Mesothelial cell of epicardium (in vitro differentiated cells): Measurements from ENCODE around the gene TTPAL. TPM values are rescaled to one million over a fixed set of nuclear protein-coding genes. Genes with fewer than 3 reads are reported as not detected.

Source experiments
- DNase-seq, 2 experiments: peaks; one replicate each; pipeline ENCODE4 v3.0.0; 2021; ENCODE audit warnings: low spot score in 2 of 2; ENCODE audit not compliant: unreplicated experiment in 2 of 2
- H3K27ac Mint-ChIP-seq: 2 replicates; pipeline ENCODE4 v1.8.0; 2021; ENCODE audit warnings: mixed read lengths
- H3K27me3 Mint-ChIP-seq: 2 replicates; pipeline ENCODE4 v1.8.0; 2021; ENCODE audit warnings: low read depth, mixed read lengths
- H3K36me3 Mint-ChIP-seq: 2 replicates; pipeline ENCODE4 v1.8.0; 2021; ENCODE audit warnings: mixed read lengths
- H3K4me1 Mint-ChIP-seq: 2 replicates; pipeline ENCODE4 v1.8.0; 2021; ENCODE audit warnings: mixed read lengths
- H3K4me3 Mint-ChIP-seq: 2 replicates; pipeline ENCODE4 v1.8.0; 2021; ENCODE audit warnings: mild to moderate bottlenecking, moderate library complexity, mixed read lengths
- H3K9me3 Mint-ChIP-seq: 2 replicates; pipeline ENCODE4 v1.8.0; 2021; ENCODE audit warnings: mixed read lengths
- total RNA-seq: library from RNA; stranded (reverse); gene quantifications from 3 replicates; pipeline ENCODE4 v1.2.1, GENCODE V29; 2021
- TF ChIP-seq, protein P1 (sequence below): fragments of 200-600 bp; sonication (generic); IDR thresholded peaks from one replicate; pipeline ENCODE4 v1.5.0; 2021; ENCODE audit warnings: antibody characterized with exemption; ENCODE audit not compliant: unreplicated experiment

Gene TTPAL
- total RNA-seq, 1 donor from 2014 or later = 22.5 TPM

DNA sequence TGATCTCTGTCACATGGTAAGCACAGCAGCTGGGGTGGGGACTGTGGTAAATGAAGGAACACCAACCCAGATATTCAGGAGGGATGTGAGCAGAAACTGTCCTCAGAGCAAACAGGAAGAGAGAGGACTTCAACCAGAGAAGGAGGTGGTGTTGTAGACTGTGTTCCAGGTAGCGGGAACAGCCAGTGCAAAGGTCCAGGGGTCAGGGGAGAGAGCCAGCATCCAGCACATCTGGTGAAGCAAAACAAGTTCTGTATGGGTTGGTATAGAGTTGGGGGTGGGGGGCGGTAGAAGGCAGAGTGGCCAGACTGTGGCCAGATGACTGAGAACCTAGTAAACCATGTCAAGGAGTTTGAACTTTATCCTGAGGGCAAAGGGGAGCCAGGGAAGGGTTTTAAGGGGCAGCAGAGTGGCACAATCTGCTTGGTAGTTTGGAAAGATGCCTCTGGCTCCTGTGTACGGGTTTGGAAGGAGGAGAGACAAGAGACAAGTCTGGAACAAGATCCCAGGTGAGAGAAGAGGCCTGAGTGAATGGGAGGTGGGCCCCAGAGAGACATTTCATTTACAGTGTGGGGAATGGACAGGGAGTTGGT, 27.8 kb upstream of the TTPAL start:
- no peaks in the 10 kb centered on the region for H3K27me3 Mint-ChIP-seq
- H3K27ac Mint-ChIP-seq = no peak overlapping the region
- DNase-seq = no peak
- H3K36me3 Mint-ChIP-seq = no peaks in the 10 kb centered on the region
- H3K9me3 Mint-ChIP-seq = no peaks in the 10 kb centered on the region
- no peak overlapping the region for H3K4me3 Mint-ChIP-seq
- TF ChIP-seq, protein P1, sequence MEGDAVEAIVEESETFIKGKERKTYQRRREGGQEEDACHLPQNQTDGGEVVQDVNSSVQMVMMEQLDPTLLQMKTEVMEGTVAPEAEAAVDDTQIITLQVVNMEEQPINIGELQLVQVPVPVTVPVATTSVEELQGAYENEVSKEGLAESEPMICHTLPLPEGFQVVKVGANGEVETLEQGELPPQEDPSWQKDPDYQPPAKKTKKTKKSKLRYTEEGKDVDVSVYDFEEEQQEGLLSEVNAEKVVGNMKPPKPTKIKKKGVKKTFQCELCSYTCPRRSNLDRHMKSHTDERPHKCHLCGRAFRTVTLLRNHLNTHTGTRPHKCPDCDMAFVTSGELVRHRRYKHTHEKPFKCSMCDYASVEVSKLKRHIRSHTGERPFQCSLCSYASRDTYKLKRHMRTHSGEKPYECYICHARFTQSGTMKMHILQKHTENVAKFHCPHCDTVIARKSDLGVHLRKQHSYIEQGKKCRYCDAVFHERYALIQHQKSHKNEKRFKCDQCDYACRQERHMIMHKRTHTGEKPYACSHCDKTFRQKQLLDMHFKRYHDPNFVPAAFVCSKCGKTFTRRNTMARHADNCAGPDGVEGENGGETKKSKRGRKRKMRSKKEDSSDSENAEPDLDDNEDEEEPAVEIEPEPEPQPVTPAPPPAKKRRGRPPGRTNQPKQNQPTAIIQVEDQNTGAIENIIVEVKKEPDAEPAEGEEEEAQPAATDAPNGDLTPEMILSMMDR = no peak
- no peaks in the 10 kb centered on the region for H3K4me1 Mint-ChIP-seq

DNA sequence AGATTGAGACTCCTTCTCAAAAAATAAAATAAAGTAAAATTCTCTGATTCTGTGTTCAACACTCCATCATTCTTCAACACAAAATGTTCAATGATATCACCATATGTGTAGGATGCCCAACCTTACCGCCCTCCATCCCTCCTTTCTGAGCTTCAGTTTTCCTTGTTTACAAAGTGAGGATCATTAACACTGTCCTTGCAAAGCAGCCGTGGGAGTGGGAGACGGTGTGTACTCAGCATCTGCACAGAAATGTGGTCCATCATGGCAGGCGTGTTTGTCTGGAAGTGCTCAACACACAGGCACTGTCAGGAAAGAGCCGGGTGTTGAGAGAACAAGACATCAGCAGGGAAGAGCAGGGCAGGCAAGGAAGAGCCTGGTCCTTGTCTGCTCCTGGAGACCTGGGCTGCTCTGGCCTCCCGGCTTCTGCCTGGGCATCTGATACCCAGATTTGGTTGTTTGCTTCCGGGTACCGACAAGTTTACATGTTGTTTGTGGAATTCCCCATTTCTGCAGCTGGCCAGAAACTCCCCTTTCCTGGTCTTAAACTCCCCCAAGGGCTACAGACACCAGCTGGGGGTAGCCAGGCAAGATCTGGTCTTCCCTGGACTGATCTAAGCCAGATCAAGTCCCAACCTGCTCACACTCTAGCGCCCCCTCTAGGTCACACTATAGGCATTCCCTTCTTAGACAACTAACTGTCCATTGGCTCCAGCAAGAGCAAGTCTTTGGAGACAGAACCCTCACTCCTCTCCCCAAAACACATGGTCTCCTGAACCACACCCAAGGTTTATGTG, 26.7 kb upstream of the TTPAL start:
- H3K36me3 Mint-ChIP-seq = no peaks in the 10 kb centered on the region
- no peaks in the 10 kb centered on the region for H3K27me3 Mint-ChIP-seq
- no peaks in the 10 kb centered on the region for H3K4me1 Mint-ChIP-seq
- no peaks in the 10 kb centered on the region for H3K9me3 Mint-ChIP-seq
- TF ChIP-seq, protein P1 = peak; percentile 27
- no peak for DNase-seq
- H3K27ac Mint-ChIP-seq = no peak overlapping the region
- no peak overlapping the region for H3K4me3 Mint-ChIP-seq

GRCh38 chr20:44449864-44450263, 25.8 kb upstream of the TTPAL start:
- H3K9me3 Mint-ChIP-seq = no peaks in the 10 kb centered on the region
- H3K4me3 Mint-ChIP-seq = no peak overlapping the region
- H3K27me3 Mint-ChIP-seq = no peaks in the 10 kb centered on the region
- TF ChIP-seq, protein P1 = no peak
- DNase-seq = no peak
- H3K4me1 Mint-ChIP-seq = no peaks in the 10 kb centered on the region
- no peak overlapping the region for H3K27ac Mint-ChIP-seq
- no peaks in the 10 kb centered on the region for H3K36me3 Mint-ChIP-seq

- no peak overlapping the region for H3K4me3 Mint-ChIP-seq
- TF ChIP-seq, protein P1 = no peak
- DNase-seq = no peak
- no peaks in the 10 kb centered on the region for H3K4me1 Mint-ChIP-seq
- H3K27ac Mint-ChIP-seq = no peak overlapping the region
- no peaks in the 10 kb centered on the region for H3K27me3 Mint-ChIP-seq
- no peaks in the 10 kb centered on the region for H3K36me3 Mint-ChIP-seq
- H3K9me3 Mint-ChIP-seq = no peaks in the 10 kb centered on the region
Measured at GRCh38 chr20:44450281-44450889, 25.3 kb upstream of the TTPAL start.

DNA sequence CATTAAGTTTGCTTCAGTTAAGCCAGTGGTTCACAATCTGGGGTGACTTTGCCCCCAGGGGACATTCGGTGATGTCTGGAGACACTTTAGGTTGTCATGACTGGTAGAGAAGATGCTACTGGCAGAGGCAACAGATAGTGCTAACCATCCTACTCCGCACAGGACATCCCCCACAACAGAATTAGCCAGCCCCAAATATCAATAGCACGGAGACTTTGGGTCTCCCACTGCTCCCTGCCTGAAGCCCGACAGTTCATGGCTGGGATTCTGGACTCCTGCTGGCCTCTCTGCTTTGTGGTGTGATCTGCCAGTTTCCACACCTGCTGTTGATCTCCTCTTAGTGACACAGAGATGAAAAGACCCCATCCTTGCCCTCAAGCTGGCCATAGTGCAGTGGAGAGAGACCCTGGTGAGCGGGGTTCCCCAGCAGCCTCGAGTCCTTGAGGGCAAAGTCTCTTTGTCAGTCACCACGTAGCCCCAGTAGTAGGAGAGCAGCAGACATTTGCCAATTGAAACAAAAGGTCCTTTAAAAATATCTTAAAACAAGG, 24.7 kb upstream of the TTPAL start:
- no peaks in the 10 kb centered on the region for H3K4me1 Mint-ChIP-seq
- H3K27me3 Mint-ChIP-seq = no peaks in the 10 kb centered on the region
- no peaks in the 10 kb centered on the region for H3K36me3 Mint-ChIP-seq
- DNase-seq = no peak
- H3K27ac Mint-ChIP-seq = no peak overlapping the region
- H3K9me3 Mint-ChIP-seq = no peaks in the 10 kb centered on the region
- TF ChIP-seq, protein P1 = no peak
- no peak overlapping the region for H3K4me3 Mint-ChIP-seq
